ENCODE results near the gene CNBP. TPM values are rescaled to one million over a fixed set of nuclear protein-coding genes. Genes with fewer than 3 reads are reported as not detected.

The CNBP gene
- total and polyA plus RNA-seq, 10 of the 15 experiments (the other 5 are each of a cell fraction or from before 2014, with no cell fraction given): 300 to 719 (median 439) TPM

DNA sequence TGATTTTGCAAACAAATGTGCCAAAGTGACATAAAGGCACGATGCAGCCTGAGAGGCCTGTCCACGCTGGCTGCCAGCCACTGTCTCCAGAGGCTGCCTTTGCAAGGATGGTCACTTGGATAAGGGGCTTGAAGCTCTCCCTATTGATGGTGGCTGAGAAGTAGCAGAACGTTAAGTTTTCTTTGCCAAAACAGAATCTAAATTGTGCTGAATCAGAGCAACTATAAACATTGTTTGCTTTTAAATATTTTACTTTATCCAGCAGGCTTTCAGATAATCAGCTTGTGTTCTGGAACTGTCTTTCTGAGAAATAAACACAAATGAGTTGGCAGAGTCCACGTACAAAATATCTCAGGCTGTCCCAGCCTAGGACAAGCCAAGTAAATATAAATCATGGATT, 23.8 kb upstream of the CNBP start:
- ChIA-PET POLR2A (no interaction called here), RAD21 (ENCODE audit: unreplicated experiment) (no interaction called here), CTCF (interaction anchor here (0.7 kb wide), 1 partner anchor 39 kb away, joined by 3 read pairs; no protein-coding TSS in a partner anchor), SMC1A (ENCODE audit: uncharacterized antibody, unreplicated experiment) (no interaction called here)
- DNase-seq (ENCODE audit: low read depth, low spot score) (no peak), ATAC-seq (no peak), FAIRE-seq (no peak)
- in situ Hi-C loops (cut with MboI): no loop called here
- H3K4me1 ChIP-seq (ENCODE audit: control insufficient read depth, insufficient read depth, low read length): no peaks in the 10 kb centered on the region
- no peak overlapping the region for H2AFZ ChIP-seq (ENCODE audit: control insufficient read depth, low read depth, low read length)
- H3K9me3 ChIP-seq (replicated peaks; ENCODE audit: control insufficient read depth, insufficient read depth, low read length): no peaks in the 10 kb centered on the region
- 67% methylated on average over 4 of the region's 4 CpGs for WGBS (ENCODE audit: insufficient coverage, insufficient replicate concordance, low lambda C conversion rate, missing lambda C conversion rate)
- intact Hi-C loops (cut with micrococcal nuclease; ENCODE audit: unreplicated experiment): no loop called here
- TF ChIP-seq, protein P1, sequence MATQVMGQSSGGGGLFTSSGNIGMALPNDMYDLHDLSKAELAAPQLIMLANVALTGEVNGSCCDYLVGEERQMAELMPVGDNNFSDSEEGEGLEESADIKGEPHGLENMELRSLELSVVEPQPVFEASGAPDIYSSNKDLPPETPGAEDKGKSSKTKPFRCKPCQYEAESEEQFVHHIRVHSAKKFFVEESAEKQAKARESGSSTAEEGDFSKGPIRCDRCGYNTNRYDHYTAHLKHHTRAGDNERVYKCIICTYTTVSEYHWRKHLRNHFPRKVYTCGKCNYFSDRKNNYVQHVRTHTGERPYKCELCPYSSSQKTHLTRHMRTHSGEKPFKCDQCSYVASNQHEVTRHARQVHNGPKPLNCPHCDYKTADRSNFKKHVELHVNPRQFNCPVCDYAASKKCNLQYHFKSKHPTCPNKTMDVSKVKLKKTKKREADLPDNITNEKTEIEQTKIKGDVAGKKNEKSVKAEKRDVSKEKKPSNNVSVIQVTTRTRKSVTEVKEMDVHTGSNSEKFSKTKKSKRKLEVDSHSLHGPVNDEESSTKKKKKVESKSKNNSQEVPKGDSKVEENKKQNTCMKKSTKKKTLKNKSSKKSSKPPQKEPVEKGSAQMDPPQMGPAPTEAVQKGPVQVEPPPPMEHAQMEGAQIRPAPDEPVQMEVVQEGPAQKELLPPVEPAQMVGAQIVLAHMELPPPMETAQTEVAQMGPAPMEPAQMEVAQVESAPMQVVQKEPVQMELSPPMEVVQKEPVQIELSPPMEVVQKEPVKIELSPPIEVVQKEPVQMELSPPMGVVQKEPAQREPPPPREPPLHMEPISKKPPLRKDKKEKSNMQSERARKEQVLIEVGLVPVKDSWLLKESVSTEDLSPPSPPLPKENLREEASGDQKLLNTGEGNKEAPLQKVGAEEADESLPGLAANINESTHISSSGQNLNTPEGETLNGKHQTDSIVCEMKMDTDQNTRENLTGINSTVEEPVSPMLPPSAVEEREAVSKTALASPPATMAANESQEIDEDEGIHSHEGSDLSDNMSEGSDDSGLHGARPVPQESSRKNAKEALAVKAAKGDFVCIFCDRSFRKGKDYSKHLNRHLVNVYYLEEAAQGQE (IDR thresholded peaks at IDR 0.05; ENCODE audit: low read depth, low read length): no peak
- no peak for TF ChIP-seq NR2C1 (IDR thresholded peaks at IDR 0.05)
- TF ChIP-seq CEBPB (IDR thresholded peaks at IDR 0.05; ENCODE audit: borderline replicate concordance in 1 of 2, low read depth in 2 of 2, low read length in 2 of 2): no peak
- TF ChIP-seq SMC3 (IDR thresholded peaks at IDR 0.05; ENCODE audit: borderline replicate concordance, low read length): no peak
- TF ChIP-seq, protein P2, sequence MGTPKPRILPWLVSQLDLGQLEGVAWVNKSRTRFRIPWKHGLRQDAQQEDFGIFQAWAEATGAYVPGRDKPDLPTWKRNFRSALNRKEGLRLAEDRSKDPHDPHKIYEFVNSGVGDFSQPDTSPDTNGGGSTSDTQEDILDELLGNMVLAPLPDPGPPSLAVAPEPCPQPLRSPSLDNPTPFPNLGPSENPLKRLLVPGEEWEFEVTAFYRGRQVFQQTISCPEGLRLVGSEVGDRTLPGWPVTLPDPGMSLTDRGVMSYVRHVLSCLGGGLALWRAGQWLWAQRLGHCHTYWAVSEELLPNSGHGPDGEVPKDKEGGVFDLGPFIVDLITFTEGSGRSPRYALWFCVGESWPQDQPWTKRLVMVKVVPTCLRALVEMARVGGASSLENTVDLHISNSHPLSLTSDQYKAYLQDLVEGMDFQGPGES (IDR thresholded peaks at IDR 0.05): no peak
- TF ChIP-seq TCF12 (IDR thresholded peaks at IDR 0.05; ENCODE audit: low read depth, low read length): no peak
- TF ChIP-seq, protein P3, sequence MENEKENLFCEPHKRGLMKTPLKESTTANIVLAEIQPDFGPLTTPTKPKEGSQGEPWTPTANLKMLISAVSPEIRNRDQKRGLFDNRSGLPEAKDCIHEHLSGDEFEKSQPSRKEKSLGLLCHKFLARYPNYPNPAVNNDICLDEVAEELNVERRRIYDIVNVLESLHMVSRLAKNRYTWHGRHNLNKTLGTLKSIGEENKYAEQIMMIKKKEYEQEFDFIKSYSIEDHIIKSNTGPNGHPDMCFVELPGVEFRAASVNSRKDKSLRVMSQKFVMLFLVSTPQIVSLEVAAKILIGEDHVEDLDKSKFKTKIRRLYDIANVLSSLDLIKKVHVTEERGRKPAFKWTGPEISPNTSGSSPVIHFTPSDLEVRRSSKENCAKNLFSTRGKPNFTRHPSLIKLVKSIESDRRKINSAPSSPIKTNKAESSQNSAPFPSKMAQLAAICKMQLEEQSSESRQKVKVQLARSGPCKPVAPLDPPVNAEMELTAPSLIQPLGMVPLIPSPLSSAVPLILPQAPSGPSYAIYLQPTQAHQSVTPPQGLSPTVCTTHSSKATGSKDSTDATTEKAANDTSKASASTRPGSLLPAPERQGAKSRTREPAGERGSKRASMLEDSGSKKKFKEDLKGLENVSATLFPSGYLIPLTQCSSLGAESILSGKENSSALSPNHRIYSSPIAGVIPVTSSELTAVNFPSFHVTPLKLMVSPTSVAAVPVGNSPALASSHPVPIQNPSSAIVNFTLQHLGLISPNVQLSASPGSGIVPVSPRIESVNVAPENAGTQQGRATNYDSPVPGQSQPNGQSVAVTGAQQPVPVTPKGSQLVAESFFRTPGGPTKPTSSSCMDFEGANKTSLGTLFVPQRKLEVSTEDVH (IDR thresholded peaks at IDR 0.05; ENCODE audit: low read depth, partially characterized antibody): no peak
- TF ChIP-seq KDM1A (IDR thresholded peaks at IDR 0.05; ENCODE audit: borderline replicate concordance): no peak
- TF ChIP-seq, protein P4, sequence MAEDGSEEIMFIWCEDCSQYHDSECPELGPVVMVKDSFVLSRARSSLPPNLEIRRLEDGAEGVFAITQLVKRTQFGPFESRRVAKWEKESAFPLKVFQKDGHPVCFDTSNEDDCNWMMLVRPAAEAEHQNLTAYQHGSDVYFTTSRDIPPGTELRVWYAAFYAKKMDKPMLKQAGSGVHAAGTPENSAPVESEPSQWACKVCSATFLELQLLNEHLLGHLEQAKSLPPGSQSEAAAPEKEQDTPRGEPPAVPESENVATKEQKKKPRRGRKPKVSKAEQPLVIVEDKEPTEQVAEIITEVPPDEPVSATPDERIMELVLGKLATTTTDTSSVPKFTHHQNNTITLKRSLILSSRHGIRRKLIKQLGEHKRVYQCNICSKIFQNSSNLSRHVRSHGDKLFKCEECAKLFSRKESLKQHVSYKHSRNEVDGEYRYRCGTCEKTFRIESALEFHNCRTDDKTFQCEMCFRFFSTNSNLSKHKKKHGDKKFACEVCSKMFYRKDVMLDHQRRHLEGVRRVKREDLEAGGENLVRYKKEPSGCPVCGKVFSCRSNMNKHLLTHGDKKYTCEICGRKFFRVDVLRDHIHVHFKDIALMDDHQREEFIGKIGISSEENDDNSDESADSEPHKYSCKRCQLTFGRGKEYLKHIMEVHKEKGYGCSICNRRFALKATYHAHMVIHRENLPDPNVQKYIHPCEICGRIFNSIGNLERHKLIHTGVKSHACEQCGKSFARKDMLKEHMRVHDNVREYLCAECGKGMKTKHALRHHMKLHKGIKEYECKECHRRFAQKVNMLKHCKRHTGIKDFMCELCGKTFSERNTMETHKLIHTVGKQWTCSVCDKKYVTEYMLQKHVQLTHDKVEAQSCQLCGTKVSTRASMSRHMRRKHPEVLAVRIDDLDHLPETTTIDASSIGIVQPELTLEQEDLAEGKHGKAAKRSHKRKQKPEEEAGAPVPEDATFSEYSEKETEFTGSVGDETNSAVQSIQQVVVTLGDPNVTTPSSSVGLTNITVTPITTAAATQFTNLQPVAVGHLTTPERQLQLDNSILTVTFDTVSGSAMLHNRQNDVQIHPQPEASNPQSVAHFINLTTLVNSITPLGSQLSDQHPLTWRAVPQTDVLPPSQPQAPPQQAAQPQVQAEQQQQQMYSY (CRISPR knock-in tag; IDR thresholded peaks at IDR 0.05): no peak
- no peak for TF ChIP-seq STAT1 (conservative IDR thresholded peaks at IDR 0.05)
- no peaks in the 10 kb centered on the region for H3K36me3 ChIP-seq (ENCODE audit: control insufficient read depth in 2 of 2, insufficient read depth in 2 of 2, low read length in 1 of 2)
- no peak overlapping the region for H3K4me2 ChIP-seq (ENCODE audit: control insufficient read depth, insufficient read depth)
- H4K20me1 ChIP-seq (ENCODE audit: control insufficient read depth, insufficient read depth): no peaks in the 10 kb centered on the region
- no peak overlapping the region for H3K27ac ChIP-seq (ENCODE audit: control insufficient read depth, insufficient read depth)
- BruUV-seq (replicated peaks): no TSS peak
- no peak overlapping the region for H3K9ac ChIP-seq (ENCODE audit: control insufficient read depth, insufficient read depth, low read length)
- no peaks in the 10 kb centered on the region for H3K27me3 ChIP-seq (replicated peaks in 1 of 2; ENCODE audit: control insufficient read depth in 2 of 2, insufficient read depth in 2 of 2, low read length in 1 of 2)
- no peak overlapping the region for H3K4me3 ChIP-seq
- H3K79me2 ChIP-seq (ENCODE audit: control insufficient read depth, insufficient read depth, low read length): no peaks in the 10 kb centered on the region

All from GM12878 (cell line).